Measurements from ENCODE around the gene NTN3. TPM values are rescaled to one million over a fixed set of nuclear protein-coding genes. Genes with fewer than 3 reads are reported as not detected.

Gene NTN3
- polyA plus RNA-seq, 1 of the 3 experiments (the other 2 are of a cell fraction) = 0.28 TPM

GRCh38 chr16:2429034-2429770 is 41.9 kb upstream of the NTN3 start, which contains the start of gene CCNF:
Gene CCNF, plus strand, starts transcription at chr16:2429447. Its CDS starts 35 bp downstream, at chr16:2429482.
- ChIA-PET CTCF (interaction anchor here (0.6 to 3.2 kb wide), 23 partner anchors 11 to 234 kb away, joined by 3 to 45 read pairs (median 5); partner anchors contain the start of genes ABCA3 and ATP6V0C), POLR2A (interaction anchor here (1.4 to 2.1 kb wide), 3 partner anchors 54 to 89 kb away, joined by 3 to 7 read pairs (median 7); partner anchors contain the start of gene ABCA3)
- DNase-seq = peak; percentile 100
- H3K27me3 ChIP-seq (ENCODE audit: insufficient read depth) = no peaks in the 10 kb centered on the region
- H3K4me3 ChIP-seq (ENCODE audit: low read depth in 2 of 2, low read length in 1 of 2) = peak within 1 kb of the TSS; percentile 89 to 94
- peak within 1 kb of the TSS; percentile 90 for H3K4me2 ChIP-seq
- H3K36me3 ChIP-seq (replicated peaks in 1 of 2; ENCODE audit: control insufficient read depth in 1 of 2, insufficient read depth in 2 of 2, low read length in 1 of 2) = peaks cover 11 to 12% of the 10 kb centered on the region in 2 experiments
- peak within 1 kb of the TSS; percentile 88 for H3K9ac ChIP-seq
- H3K9me2 ChIP-seq = no peaks in the 10 kb centered on the region
- H2AFZ ChIP-seq (ENCODE audit: low read depth) = peak within 1 kb of the TSS; percentile 96
- 2% methylated on average over 16 of the region's 103 CpGs for WGBS (ENCODE audit: low lambda C conversion rate)
- peak within 1 kb of the TSS; percentile 13 to 86; a peak in 3 of 4 replicates for H3K27ac ChIP-seq (ENCODE audit: low read depth in 2 of 2, low read length in 1 of 2)
- H3K79me2 ChIP-seq (ENCODE audit: insufficient read depth) = peaks cover 49% of the 10 kb centered on the region
- no peaks in the 10 kb centered on the region for H3K9me3 ChIP-seq
- no peaks in the 10 kb centered on the region for H3F3A ChIP-seq (replicated peaks; ENCODE audit: insufficient read depth)
- H3K4me1 ChIP-seq (ENCODE audit: control insufficient read depth in 1 of 2, insufficient read depth in 2 of 2, low read depth in 1 of 2, low read length in 1 of 2) = peaks cover 10 to 31% of the 10 kb centered on the region in 2 experiments
- peaks cover 12% of the 10 kb centered on the region; the same call in 1 of the 2 replicates for H4K20me1 ChIP-seq (ENCODE audit: insufficient read depth)
- TF ChIP-seq JUND (IDR thresholded peaks at IDR 0.05) = no peak
- no peak for TF ChIP-seq MEF2A (IDR thresholded peaks at IDR 0.05; ENCODE audit: borderline replicate concordance, low read depth)
- TF ChIP-seq RCOR1 (IDR thresholded peaks at IDR 0.05; ENCODE audit: low read length) = no peak
- 0 out of 2 replicates have a peak, but pooled peaks have one; percentile 54 for TF ChIP-seq SIN3A (IDR thresholded peaks at IDR 0.05; ENCODE audit: borderline replicate concordance, low read depth, low read length)
- TF ChIP-seq GABPA (IDR thresholded peaks at IDR 0.05; ENCODE audit: low read depth) = no peak
- no peak for TF ChIP-seq TCF12 (IDR thresholded peaks at IDR 0.05)
- TF ChIP-seq SMC3 (IDR thresholded peaks at IDR 0.05; ENCODE audit: low read depth, low read length) = peak; percentile 0; the same call in 1 of the 2 replicates
- TF ChIP-seq, protein P1, sequence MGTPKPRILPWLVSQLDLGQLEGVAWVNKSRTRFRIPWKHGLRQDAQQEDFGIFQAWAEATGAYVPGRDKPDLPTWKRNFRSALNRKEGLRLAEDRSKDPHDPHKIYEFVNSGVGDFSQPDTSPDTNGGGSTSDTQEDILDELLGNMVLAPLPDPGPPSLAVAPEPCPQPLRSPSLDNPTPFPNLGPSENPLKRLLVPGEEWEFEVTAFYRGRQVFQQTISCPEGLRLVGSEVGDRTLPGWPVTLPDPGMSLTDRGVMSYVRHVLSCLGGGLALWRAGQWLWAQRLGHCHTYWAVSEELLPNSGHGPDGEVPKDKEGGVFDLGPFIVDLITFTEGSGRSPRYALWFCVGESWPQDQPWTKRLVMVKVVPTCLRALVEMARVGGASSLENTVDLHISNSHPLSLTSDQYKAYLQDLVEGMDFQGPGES (IDR thresholded peaks at IDR 0.05; ENCODE audit: low read depth, low read length) = peak; percentile 68
- TF ChIP-seq NFIC (IDR thresholded peaks at IDR 0.05; ENCODE audit: borderline replicate concordance) = no peak
- TF ChIP-seq FOXJ3 (CRISPR knock-in tag; IDR thresholded peaks at IDR 0.05) = no peak
- TF ChIP-seq, protein P2, sequence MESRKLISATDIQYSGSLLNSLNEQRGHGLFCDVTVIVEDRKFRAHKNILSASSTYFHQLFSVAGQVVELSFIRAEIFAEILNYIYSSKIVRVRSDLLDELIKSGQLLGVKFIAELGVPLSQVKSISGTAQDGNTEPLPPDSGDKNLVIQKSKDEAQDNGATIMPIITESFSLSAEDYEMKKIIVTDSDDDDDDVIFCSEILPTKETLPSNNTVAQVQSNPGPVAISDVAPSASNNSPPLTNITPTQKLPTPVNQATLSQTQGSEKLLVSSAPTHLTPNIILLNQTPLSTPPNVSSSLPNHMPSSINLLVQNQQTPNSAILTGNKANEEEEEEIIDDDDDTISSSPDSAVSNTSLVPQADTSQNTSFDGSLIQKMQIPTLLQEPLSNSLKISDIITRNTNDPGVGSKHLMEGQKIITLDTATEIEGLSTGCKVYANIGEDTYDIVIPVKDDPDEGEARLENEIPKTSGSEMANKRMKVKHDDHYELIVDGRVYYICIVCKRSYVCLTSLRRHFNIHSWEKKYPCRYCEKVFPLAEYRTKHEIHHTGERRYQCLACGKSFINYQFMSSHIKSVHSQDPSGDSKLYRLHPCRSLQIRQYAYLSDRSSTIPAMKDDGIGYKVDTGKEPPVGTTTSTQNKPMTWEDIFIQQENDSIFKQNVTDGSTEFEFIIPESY (IDR thresholded peaks at IDR 0.05; ENCODE audit: borderline replicate concordance, low read depth) = no peak
- TF ChIP-seq USF1 (IDR thresholded peaks at IDR 0.05; ENCODE audit: borderline replicate concordance, low read depth) = no peak
- TF ChIP-seq RXRA (IDR thresholded peaks at IDR 0.05; ENCODE audit: borderline replicate concordance, low read depth) = no peak
- TF ChIP-seq TEAD4 (IDR thresholded peaks at IDR 0.05; ENCODE audit: borderline replicate concordance, insufficient read depth) = no peak
- peak; percentile 74 for TF ChIP-seq NRF1 (IDR thresholded peaks at IDR 0.05; ENCODE audit: low read depth, low read length)
- no peak for TF ChIP-seq FOSL2 (IDR thresholded peaks at IDR 0.05; ENCODE audit: borderline replicate concordance, low read depth)
- no peak for TF ChIP-seq CHD2 (IDR thresholded peaks at IDR 0.05; ENCODE audit: low read length, partially characterized antibody)
- TF ChIP-seq RFX5 (IDR thresholded peaks at IDR 0.05; ENCODE audit: low read length) = peak; percentile 79
- TF ChIP-seq, protein P3, sequence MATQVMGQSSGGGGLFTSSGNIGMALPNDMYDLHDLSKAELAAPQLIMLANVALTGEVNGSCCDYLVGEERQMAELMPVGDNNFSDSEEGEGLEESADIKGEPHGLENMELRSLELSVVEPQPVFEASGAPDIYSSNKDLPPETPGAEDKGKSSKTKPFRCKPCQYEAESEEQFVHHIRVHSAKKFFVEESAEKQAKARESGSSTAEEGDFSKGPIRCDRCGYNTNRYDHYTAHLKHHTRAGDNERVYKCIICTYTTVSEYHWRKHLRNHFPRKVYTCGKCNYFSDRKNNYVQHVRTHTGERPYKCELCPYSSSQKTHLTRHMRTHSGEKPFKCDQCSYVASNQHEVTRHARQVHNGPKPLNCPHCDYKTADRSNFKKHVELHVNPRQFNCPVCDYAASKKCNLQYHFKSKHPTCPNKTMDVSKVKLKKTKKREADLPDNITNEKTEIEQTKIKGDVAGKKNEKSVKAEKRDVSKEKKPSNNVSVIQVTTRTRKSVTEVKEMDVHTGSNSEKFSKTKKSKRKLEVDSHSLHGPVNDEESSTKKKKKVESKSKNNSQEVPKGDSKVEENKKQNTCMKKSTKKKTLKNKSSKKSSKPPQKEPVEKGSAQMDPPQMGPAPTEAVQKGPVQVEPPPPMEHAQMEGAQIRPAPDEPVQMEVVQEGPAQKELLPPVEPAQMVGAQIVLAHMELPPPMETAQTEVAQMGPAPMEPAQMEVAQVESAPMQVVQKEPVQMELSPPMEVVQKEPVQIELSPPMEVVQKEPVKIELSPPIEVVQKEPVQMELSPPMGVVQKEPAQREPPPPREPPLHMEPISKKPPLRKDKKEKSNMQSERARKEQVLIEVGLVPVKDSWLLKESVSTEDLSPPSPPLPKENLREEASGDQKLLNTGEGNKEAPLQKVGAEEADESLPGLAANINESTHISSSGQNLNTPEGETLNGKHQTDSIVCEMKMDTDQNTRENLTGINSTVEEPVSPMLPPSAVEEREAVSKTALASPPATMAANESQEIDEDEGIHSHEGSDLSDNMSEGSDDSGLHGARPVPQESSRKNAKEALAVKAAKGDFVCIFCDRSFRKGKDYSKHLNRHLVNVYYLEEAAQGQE (IDR thresholded peaks at IDR 0.05; ENCODE audit: low read depth, low read length) = no peak
- TF ChIP-seq TAF1 (IDR thresholded peaks at IDR 0.05; ENCODE audit: borderline replicate concordance, low read depth, low read length) = peak; percentile 57
- TF ChIP-seq FOXM1 (IDR thresholded peaks at IDR 0.05; ENCODE audit: low read depth) = peak; percentile 100
- no peak for TF ChIP-seq PBX3 (IDR thresholded peaks at IDR 0.05)
- TF ChIP-seq MXI1 (IDR thresholded peaks at IDR 0.05; ENCODE audit: low read depth, low read length) = peak; percentile 61; the same call in 1 of the 2 replicates
- TF ChIP-seq, protein P4, sequence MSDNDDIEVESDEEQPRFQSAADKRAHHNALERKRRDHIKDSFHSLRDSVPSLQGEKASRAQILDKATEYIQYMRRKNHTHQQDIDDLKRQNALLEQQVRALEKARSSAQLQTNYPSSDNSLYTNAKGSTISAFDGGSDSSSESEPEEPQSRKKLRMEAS (IDR thresholded peaks at IDR 0.05; ENCODE audit: low read depth) = peak; percentile 90; the same call in 1 of the 2 replicates
